A673 (cell line): Measurements from ENCODE around the gene PI16.

Source experiments
- CTCF ChIP-seq: fragments of 300-800, 200-600 bp; sonication (generic); conservative IDR thresholded peaks from 2 replicates; pipeline ENCODE4 v1.5.1; 2017; ENCODE audit warnings: low read depth, mild to moderate bottlenecking, antibody characterized with exemption, low read length, moderate library complexity, mixed read lengths
- EZH2 ChIP-seq: fragments of 200-600 bp; sonication (generic); IDR thresholded peaks from 2 replicates; pipeline ENCODE4 v1.6.1; 2017; ENCODE audit warnings: borderline replicate concordance, low read depth, mild to moderate bottlenecking, mixed read lengths, antibody characterized with exemption, low read length; ENCODE audit not compliant: poor library complexity, severe bottlenecking

DNA sequence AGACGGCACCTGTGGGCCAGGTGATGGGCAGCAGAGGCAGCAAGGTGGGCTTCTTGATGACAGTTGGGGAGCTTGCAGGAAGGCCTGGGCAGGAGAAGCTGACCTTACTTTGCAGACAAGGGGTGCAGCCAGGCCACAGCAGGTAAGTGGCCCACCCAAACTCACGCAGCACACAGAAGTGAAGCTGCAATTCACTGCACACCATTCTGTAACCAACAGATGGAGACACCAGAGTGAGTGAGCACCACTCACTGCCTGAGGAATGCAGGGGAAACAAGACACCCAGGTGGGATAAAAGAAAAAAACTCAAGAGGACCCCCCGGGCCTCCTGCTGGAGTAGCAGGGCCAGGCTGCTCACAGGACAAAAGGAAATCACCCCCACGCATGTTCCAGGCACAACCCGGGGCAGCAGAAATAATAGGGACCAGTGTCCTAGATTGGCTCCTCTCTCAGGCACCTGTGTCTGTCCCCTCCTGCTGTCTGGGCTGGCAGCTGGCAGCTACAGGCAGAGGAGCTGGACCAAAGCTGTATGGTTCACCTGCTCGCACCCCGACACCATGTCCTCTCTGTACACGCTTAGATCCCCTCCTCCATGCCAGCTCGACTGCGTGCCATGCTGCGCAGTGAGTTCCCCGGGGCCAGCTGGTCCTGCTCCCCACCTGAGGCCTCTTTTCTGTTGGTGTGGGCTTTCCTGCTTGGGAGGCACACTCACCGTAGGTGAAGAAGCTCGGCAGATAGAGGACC, 26.5 kb downstream of the PI16 start:
- no peak for TF ChIP-seq EZH2
- no peak for TF ChIP-seq CTCF
